ENCODE data around the gene JTB. TPM values are rescaled to one million over a fixed set of nuclear protein-coding genes. Genes with fewer than 3 reads are reported as not detected.

Gene JTB
- total RNA-seq, 1 experiment from 2014 or later: 281 TPM

GRCh38 chr1:153933955-153934354 lies 43.5 kb downstream of the JTB start:
- no peak for DNase-seq (ENCODE audit: low spot score)

DNA sequence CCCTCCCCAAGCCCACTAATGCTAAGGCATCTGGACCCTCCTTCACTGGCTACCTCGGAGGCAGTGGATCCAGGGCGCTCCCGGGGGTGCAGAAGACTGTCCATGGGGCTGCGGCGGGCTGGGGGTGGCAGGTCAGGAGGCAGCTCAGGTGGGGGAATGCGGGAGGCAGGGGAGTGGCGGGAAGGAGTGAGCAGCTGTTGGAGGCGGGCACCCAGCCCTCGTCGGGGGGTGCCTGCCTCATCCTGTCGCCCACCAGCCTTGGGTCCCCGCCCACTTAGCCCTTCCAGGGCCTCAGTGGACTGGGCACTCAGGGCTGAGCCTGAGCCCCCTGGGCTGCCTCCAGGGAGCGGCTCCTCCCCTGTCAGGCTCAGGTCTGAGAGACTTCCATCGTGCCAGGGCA lies 44.0 kb downstream of the JTB start:
- no peak for DNase-seq (ENCODE audit: low spot score)

GRCh38 chr1:153932156-153933131 lies 45.0 kb downstream of the JTB start:
- DNase-seq (ENCODE audit: low spot score): no peak

- no peak for DNase-seq (ENCODE audit: low spot score)
Observed at GRCh38 chr1:153929981-153930948, 47.2 kb downstream of the JTB start.

GRCh38 chr1:153929426-153929825 lies 48.0 kb downstream of the JTB start:
- no peak for DNase-seq (ENCODE audit: low spot score)

GRCh38 chr1:153928791-153929341 lies 48.6 kb downstream of the JTB start:
- no peak for DNase-seq (ENCODE audit: low spot score)

GRCh38 chr1:153928245-153928644 lies 49.2 kb downstream of the JTB start:
- no peak for DNase-seq (ENCODE audit: low spot score)

DNA sequence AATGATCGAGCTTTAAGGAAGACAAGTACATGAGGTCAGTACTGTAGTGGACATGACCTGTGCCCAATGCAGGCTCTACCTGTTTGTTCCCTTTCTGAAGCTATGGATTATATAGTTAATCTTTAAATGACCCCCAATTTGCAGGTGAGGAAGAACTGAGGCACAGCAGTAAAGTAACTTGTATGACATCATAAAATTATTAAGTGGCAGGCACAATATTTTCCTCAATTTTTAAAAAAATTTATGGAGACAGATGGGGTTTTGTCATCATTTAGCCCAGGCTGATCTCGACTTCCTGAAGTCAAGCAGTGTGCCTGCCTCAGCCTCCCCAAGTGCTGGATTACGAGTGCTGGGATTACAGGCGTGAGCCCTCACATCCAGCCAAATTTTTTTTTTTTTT lies 51.1 kb downstream of the JTB start:
- no peak for DNase-seq (ENCODE audit: low spot score)

Small RNA genes within 50 kb of the gene (small RNA-seq; reads per million reads assigned to genes)
- not detected for gene MIR6737

Other genes starting within 250 kb of the JTB start
- 23.4 and 28.9 TPM in 2 replicates for gene INTS3, start 249.6 kb downstream of the JTB start, total RNA-seq (2014; rRNA removed; shearing (Covaris generic))
- gene SLC27A3, start 202.3 kb downstream of the JTB start, total RNA-seq (2014; rRNA removed; shearing (Covaris generic)): 13.8 and 14.7 TPM in 2 replicates
- 4.2 and 5.1 TPM in 2 replicates for gene GATAD2B, start 54.7 kb downstream of the JTB start, total RNA-seq (2014; rRNA removed; shearing (Covaris generic))
- gene DENND4B, start 31.0 kb downstream of the JTB start, total RNA-seq (2014; rRNA removed; shearing (Covaris generic)): 33.9 and 36.5 TPM in 2 replicates
- gene CRTC2, start 19.1 kb downstream of the JTB start, total RNA-seq (2014; rRNA removed; shearing (Covaris generic)): 15.5 and 16.5 TPM in 2 replicates
- gene SLC39A1, start 14.1 kb downstream of the JTB start, total RNA-seq (2014; rRNA removed; shearing (Covaris generic)): 226 TPM in 2 replicates
- 23.2 and 24.7 TPM in 2 replicates for gene CREB3L4, start 9.8 kb downstream of the JTB start, total RNA-seq (2014; rRNA removed; shearing (Covaris generic))
- gene RAB13, start 8.7 kb upstream of the JTB start, total RNA-seq (2014; rRNA removed; shearing (Covaris generic)): 8.0 and 8.3 TPM in 2 replicates
- gene RPS27, start 13.1 kb upstream of the JTB start, total RNA-seq (2014; rRNA removed; shearing (Covaris generic)): 2,063 and 2,282 TPM in 2 replicates
- not detected in 2 replicates for gene NUP210L, start 177.4 kb upstream of the JTB start, total RNA-seq (2014; rRNA removed; shearing (Covaris generic))
- 308 and 315 TPM in 2 replicates for gene TPM3, start 214.4 kb upstream of the JTB start, total RNA-seq (2014; rRNA removed; shearing (Covaris generic))
- gene CFAP141, start 228.7 kb upstream of the JTB start, total RNA-seq (2014; rRNA removed; shearing (Covaris generic)): not detected in 2 replicates
- 73.0 and 74.9 TPM in 2 replicates for gene UBAP2L, start 243.3 kb upstream of the JTB start, total RNA-seq (2014; rRNA removed; shearing (Covaris generic))

All from HT-29 (cell line).